Kidney epithelial cell (primary cell): Measurements from ENCODE around the gene SMIM17. TPM values are rescaled to one million over a fixed set of nuclear protein-coding genes. Genes with fewer than 3 reads are reported as not detected.
A peak's percentile ranks its signal among the peaks of the same experiment; 100 is the strongest.

Experiments used
- DNase-seq: peaks from one replicate; pipeline ENCODE4 v3.0.0-alpha.2; 2010; ENCODE audit warnings: low read depth
- H3K27me3 ChIP-seq: 2 replicates; pipeline ENCODE4 v1.6.0; 2011; ENCODE audit warnings: low read length; ENCODE audit not compliant: control insufficient read depth, insufficient read depth
- H3K36me3 ChIP-seq: 2 replicates; pipeline ENCODE4 v1.5.1; 2011; ENCODE audit warnings: low read length; ENCODE audit not compliant: control insufficient read depth, insufficient read depth
- H3K4me3 ChIP-seq: 2 replicates; pipeline ENCODE4 v1.5.1; 2011; ENCODE audit warnings: low read depth, mild to moderate bottlenecking, control low read depth, low read length
- total RNA-seq: library from RNA; depleted of rRNA; stranded (reverse); fragments of >200 nt; gene quantifications from 2 replicates; pipeline ENCODE4 v1.2.3, GENCODE V29; 2015
- TF ChIP-seq, protein P1 (sequence below): IDR thresholded peaks from 2 replicates; pipeline ENCODE4 v1.5.1; 2011; ENCODE audit warnings: mild to moderate bottlenecking, moderate library complexity, low read length, control low read depth, inconsistent platforms; ENCODE audit not compliant: insufficient read depth, poor library complexity, severe bottlenecking

SMIM17 gene
- 0.46 TPM in 1 of 2 replicates, not detected in the other for total RNA-seq

DNA sequence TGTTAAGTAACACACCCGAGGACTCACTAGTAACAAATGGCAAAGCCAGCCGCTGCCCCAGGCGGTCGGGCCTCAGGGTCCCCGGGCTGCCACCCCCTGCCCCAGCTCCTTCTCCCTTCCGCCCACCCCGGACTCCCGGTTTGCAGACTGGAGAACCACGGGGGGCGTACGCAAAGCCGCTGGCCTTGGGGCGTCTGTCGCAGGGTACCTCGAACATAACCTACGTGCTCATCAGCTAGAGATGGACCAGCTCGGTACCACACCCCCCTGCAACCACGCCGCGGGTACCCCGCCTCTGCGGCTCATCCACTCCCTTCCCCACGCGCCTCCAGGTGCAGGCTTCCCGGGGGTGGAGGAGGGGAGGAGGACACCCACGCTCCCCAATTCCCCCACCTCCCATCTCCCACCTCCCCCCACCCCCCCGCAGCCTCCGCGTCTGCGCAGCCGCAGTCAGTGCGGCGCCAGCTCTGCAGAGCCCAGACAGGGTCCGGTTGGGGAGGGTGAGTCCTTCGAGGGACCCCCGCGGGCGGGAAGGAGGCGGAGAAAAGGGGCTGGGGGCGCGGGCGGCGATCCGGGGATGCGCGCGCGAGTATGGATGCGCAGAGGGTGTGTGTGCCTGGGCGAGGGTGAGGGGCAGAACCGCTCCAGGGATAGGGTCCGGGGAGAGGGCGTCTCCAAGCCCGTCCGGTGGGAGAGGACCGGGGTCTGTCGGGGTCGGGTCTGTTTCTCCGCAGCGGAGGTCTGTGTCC, at the start of gene SMIM17:
TSS of gene SMIM17 (plus strand) at position 449 of the 749 bp plus-strand sequence. CDS start 2,509 bp downstream, outside the sequence.
- DNase-seq: no peak
- H3K36me3 ChIP-seq: no peaks in the 10 kb centered on the region
- H3K27me3 ChIP-seq: peaks cover 6% of the 10 kb centered on the region
- no peak within 1 kb of the TSS for H3K4me3 ChIP-seq
- TF ChIP-seq, protein P1, sequence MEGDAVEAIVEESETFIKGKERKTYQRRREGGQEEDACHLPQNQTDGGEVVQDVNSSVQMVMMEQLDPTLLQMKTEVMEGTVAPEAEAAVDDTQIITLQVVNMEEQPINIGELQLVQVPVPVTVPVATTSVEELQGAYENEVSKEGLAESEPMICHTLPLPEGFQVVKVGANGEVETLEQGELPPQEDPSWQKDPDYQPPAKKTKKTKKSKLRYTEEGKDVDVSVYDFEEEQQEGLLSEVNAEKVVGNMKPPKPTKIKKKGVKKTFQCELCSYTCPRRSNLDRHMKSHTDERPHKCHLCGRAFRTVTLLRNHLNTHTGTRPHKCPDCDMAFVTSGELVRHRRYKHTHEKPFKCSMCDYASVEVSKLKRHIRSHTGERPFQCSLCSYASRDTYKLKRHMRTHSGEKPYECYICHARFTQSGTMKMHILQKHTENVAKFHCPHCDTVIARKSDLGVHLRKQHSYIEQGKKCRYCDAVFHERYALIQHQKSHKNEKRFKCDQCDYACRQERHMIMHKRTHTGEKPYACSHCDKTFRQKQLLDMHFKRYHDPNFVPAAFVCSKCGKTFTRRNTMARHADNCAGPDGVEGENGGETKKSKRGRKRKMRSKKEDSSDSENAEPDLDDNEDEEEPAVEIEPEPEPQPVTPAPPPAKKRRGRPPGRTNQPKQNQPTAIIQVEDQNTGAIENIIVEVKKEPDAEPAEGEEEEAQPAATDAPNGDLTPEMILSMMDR: no peak

DNA sequence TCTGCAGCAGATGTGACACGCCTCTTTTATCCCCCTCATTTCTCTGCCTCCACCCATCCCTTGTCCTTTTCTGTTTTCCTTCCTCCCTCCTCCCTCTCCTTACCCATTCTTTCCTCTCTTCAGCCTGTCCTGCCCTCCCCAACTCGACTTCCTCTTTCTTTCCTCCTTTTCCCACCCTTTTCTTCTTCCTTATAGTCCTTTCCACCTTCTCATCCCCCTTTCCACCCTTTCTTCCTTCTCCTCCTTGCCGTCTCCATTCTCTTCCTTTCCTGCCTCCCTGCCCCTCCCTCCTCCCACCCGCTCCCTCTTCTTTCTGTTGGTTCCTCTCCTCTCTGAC, 48.5 kb upstream of the SMIM17 start:
- H3K27me3 ChIP-seq: no peaks in the 10 kb centered on the region
- TF ChIP-seq, protein P1: no peak
- peaks cover 1% of the 10 kb centered on the region for H3K36me3 ChIP-seq
- H3K4me3 ChIP-seq: no peak overlapping the region
- no peak for DNase-seq

DNA sequence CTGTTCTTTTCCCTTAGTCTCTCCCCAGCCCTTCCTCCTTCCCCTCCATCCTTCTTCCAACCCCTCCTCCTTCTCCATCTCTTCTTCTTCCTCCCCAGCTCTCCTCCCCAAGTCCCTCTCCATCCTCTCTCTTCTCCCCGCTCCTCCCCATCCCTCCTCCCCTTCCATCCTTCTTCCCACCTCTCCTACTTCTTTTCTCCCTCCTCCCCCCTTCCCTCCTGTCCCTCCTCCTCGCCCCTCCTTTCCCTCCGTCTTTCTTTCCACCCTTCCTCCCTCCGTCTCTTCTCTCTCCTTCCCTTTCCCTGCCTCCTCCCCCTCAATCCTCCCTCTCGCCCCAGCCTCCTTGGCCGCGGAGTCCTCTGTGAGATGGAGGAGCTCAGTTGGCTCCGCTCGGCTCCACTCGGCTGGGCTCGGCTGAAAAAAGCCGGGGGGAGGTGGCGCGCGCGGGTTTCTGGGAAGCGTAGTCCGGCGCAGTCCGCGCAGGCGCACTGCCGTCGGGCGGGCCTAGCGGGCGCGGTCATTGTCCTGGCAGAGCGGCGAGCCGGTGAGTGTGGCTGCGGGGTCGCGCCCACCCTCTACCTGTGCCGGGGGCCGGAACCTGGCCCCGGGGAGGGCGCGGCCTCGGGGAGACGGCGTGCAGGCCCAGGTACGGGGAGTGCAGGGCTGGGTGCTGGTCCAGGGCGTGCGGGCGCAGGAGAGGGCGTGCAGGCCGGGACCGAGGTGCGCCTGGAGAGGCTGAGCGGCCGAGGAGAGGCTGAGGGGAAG, 48.0 kb upstream of the SMIM17 start, which contains the start of gene ZNF71:
TSS of gene ZNF71 (plus strand) at position 520 of the 765 bp plus-strand sequence. CDS start 6,257 bp downstream, outside the sequence.
- peak; percentile 37 for DNase-seq
- H3K27me3 ChIP-seq: no peaks in the 10 kb centered on the region

DNA sequence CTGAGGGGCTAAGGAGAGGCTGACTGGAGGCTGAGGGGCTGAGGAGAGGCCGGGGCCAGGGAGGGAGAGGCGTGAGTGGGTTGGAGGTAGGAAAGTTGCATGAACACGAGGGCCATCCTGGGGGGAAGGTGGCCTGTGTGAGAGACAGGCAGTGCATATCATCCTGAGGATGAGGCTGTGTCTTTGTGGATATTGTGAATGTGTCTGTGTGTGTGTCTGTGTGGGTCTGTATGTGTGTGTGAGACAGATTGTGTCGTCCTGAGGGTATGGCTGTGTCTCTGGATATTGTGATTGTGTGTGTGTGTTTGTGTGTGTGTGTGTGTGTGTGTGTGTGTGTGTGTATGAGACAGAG, 47.4 kb upstream of the SMIM17 start:
- no peak for DNase-seq
- Histone ChIP-seq H3K36me3 (peaks cover 1% of the 10 kb centered on the region), H3K4me3 (peak overlapping the region; percentile 87), H3K27me3 (no peaks in the 10 kb centered on the region)
- TF ChIP-seq, protein P1: no peak

More for the DNA sequence above, 48.0 kb upstream of the SMIM17 start, which contains the start of gene ZNF71:
- Histone ChIP-seq H3K36me3 (peaks cover 1% of the 10 kb centered on the region), H3K4me3 (peak within 1 kb of the TSS; percentile 87)
- TF ChIP-seq, protein P1: no peak

DNA sequence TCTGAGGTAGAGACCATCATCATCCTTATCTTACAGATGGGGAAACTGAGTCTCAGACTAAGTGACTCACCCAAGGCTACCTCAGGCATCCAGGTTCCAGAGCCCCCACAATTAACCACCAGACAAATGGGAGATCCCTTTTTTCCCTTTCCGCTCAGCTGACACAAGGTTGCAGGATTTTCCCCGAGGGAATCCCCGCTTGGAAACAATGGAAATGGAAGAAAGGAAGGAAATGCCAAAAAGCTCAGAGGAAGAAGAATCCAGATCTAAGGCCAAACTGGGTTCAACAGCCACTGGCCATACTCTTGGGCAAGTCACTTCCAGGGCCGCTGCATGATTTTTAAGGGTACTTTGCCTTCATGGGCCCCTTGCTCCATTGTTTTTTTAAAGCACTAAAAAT, 46.3 kb upstream of the SMIM17 start:
- TF ChIP-seq, protein P1: no peak
- no peak overlapping the region for H3K4me3 ChIP-seq

More for the DNA sequence above, 46.3 kb upstream of the SMIM17 start:
- Histone ChIP-seq H3K27me3 (no peaks in the 10 kb centered on the region), H3K36me3 (peaks cover 3% of the 10 kb centered on the region)
- DNase-seq: no peak
